B cell (primary cell): ENCODE measurements around the gene ATP6V1B1. TPM values are rescaled to one million over a fixed set of nuclear protein-coding genes. Genes with fewer than 3 reads are reported as not detected.

Experiments
- ATAC-seq: fragments of 200-7000 bp; cut with Tn5 transposase; one replicate; pipeline ENCODE4 v1.10.0; 2021; ENCODE audit warnings: low read depth, mild to moderate bottlenecking, moderate number of reproducible peaks, moderate library complexity
- CTCF ChIA-PET: fragments of 350-600 bp; sonication (Branson Sonifier 250); formaldehyde crosslinking; loops from one replicate; lab custom pipeline; 2021; ENCODE audit warnings: antibody characterized with exemption, inconsistent platforms; lab: Charles Lee
- POLR2A ChIA-PET: fragments of 350-600 bp; sonication (Branson Sonifier 250); formaldehyde crosslinking; loops from one replicate; lab custom pipeline; 2021; ENCODE audit warnings: antibody characterized with exemption; lab: Charles Lee
- DNase-seq: peaks from one replicate; pipeline ENCODE4 v3.0.0; 2013
- H2AFZ ChIP-seq: 2 replicates; pipeline ENCODE4 v1.6.1; 2012; ENCODE audit warnings: mild to moderate bottlenecking, low read depth, low read length; ENCODE audit not compliant: insufficient read depth, poor library complexity, severe bottlenecking
- H3K27ac ChIP-seq, 2 donors: 1 replicate in 1 of 2; 2 replicates in 1 of 2; pipeline ENCODE4 v1.5.1; 2012 to 2013; ENCODE audit warnings: low read length in 2 of 2, mild to moderate bottlenecking in 2 of 2, moderate library complexity in 1 of 2
- H3K27me3 ChIP-seq, 4 experiments: fragments of 200-600 bp in 1 of 4; sonication (generic) in 1 of 4; replicated peaks in 1 of 4; 1 replicate in 2 of 4; 2 replicates in 2 of 4; pipeline versions ENCODE4 v1.6.1 to v1.7.0; 2013 to 2016; ENCODE audit warnings: low read length in 3 of 4, mild to moderate bottlenecking in 2 of 4, mixed read lengths in 1 of 4, moderate library complexity in 1 of 4; ENCODE audit not compliant: insufficient read depth in 4 of 4, control insufficient read depth in 3 of 4; ENCODE audit errors: control extremely low read depth in 1 of 4
- H3K36me3 ChIP-seq, 2 experiments: replicated peaks in 1 of 2; 1 replicate in 1 of 2; 2 replicates in 1 of 2; pipeline versions ENCODE4 v1.6.1 to v1.7.1; 2013; ENCODE audit warnings: low read length in 1 of 2; ENCODE audit not compliant: insufficient read depth in 2 of 2, control insufficient read depth in 1 of 2; ENCODE audit errors: control extremely low read depth in 1 of 2, extremely low read depth in 1 of 2
- H3K4me1 ChIP-seq, 2 donors: fragments of 200-600 bp in 1 of 2; sonication (generic) in 1 of 2; 1 replicate in 1 of 2; 2 replicates in 1 of 2; pipeline versions ENCODE4 v1.5.1 to v1.6.1; 2013 to 2017; ENCODE audit warnings: low read length in 2 of 2; ENCODE audit not compliant: control insufficient read depth in 2 of 2, insufficient read depth in 2 of 2
- H3K4me2 ChIP-seq: replicated peaks from 2 replicates; pipeline ENCODE3; 2012; ENCODE audit warnings: mild to moderate bottlenecking, low read depth, low read length; ENCODE audit not compliant: poor library complexity, severe bottlenecking
- H3K4me3 ChIP-seq, 5 experiments: fragments of 200-600 bp in 1 of 5; sonication (generic) in 1 of 5; 1 replicate in 3 of 5; 2 replicates in 2 of 5; pipeline versions ENCODE4 v1.5.1 to v1.7.0; 2011 to 2016; ENCODE audit warnings: low read length in 4 of 5, mild to moderate bottlenecking in 4 of 5, low read depth in 2 of 5, control low read depth in 1 of 5, moderate library complexity in 1 of 5; ENCODE audit not compliant: insufficient read depth in 1 of 5; ENCODE audit errors: control extremely low read depth in 1 of 5, extremely low read depth in 1 of 5
- H3K79me2 ChIP-seq: fragments of 200-600 bp; sonication (generic); one replicate; pipeline ENCODE4 v1.6.0; 2016; ENCODE audit warnings: low read length; ENCODE audit not compliant: control insufficient read depth, insufficient read depth
- H3K9ac ChIP-seq: fragments of 200-600 bp; sonication (generic); 2 replicates; pipeline ENCODE4 v1.6.1; 2017; ENCODE audit warnings: mild to moderate bottlenecking, low read length, moderate library complexity
- H3K9me3 ChIP-seq, 3 donors: one replicate each; pipeline versions ENCODE4 v1.6.1 to v1.7.1; 2013; ENCODE audit warnings: low read length in 2 of 3; ENCODE audit not compliant: control insufficient read depth in 2 of 3, insufficient read depth in 1 of 3; ENCODE audit errors: control extremely low read depth in 1 of 3
- H4K20me1 ChIP-seq: 2 replicates; pipeline ENCODE4 v1.6.0; 2012; ENCODE audit warnings: mild to moderate bottlenecking, low read length; ENCODE audit not compliant: insufficient read depth, control insufficient read depth, poor library complexity, severe bottlenecking
- H3K27ac Mint-ChIP-seq: one replicate; pipeline ENCODE4 v1.8.0; 2021; ENCODE audit warnings: mixed read lengths
- H3K27me3 Mint-ChIP-seq: one replicate; pipeline ENCODE4 v1.8.0; 2021; ENCODE audit warnings: mixed read lengths
- H3K4me1 Mint-ChIP-seq: one replicate; pipeline ENCODE4 v1.8.0; 2021; ENCODE audit warnings: mixed read lengths
- H3K4me3 Mint-ChIP-seq: one replicate; pipeline ENCODE4 v1.8.0; 2021; ENCODE audit warnings: mixed read lengths
- H3K9me3 Mint-ChIP-seq: one replicate; pipeline ENCODE4 v1.8.0; 2022; ENCODE audit warnings: mixed read lengths; ENCODE audit not compliant: insufficient read depth
- EZH2 ChIP-seq: IDR thresholded peaks from 2 replicates; pipeline ENCODE4 v1.6.1; 2012; ENCODE audit warnings: borderline replicate concordance, low read depth, mild to moderate bottlenecking, moderate library complexity, low read length; ENCODE audit not compliant: insufficient read depth, poor library complexity, severe bottlenecking
- WGBS: methylation state at CpG from one replicate; pipeline ENCODE4 v1.1.5; 2013; ENCODE audit warnings: missing lambda C conversion rate; ENCODE audit not compliant: insufficient coverage; 5-methylcytosine and 5-hydroxymethylcytosine counted together
- intact Hi-C: fragments of 100-400 bp; cut with micrococcal nuclease; formaldehyde crosslinking; loops from one replicate; pipeline ENCODE4 v1.10.0; 2022
- polyA plus RNA-seq: library from polyadenylated mRNA; depleted of rRNA; stranded (reverse); fragments of >200 nt; gene quantifications from 2 replicates; pipeline ENCODE4 v1.2.3, GENCODE V29; 2012
- total RNA-seq, 2 donors: library from RNA; stranded (reverse); fragments of 120-200 nt in 1 of 2; gene quantifications; 1 replicate in 1 of 2; 2 replicates in 1 of 2; pipeline versions ENCODE4 v1.2.3 to v1.2.4, GENCODE V29; 2013 to 2022
- TF ChIP-seq, protein P1 (sequence below): fragments of 200-600 bp; IDR thresholded peaks from one replicate; pipeline ENCODE4 v1.8.0; 2022; ENCODE audit warnings: antibody characterized with exemption, mild to moderate bottlenecking

The ATP6V1B1 gene
- total and polyA plus RNA-seq, 2 donors (not counting 1 experiment from before 2014, with no cell fraction given): not detected

- ChIA-PET CTCF (interaction anchor here (2.0 kb wide), 1 partner anchor 10 kb away, joined by 7 read pairs; no protein-coding TSS in a partner anchor), POLR2A (interaction anchor here (0.6 to 0.7 kb wide), 2 partner anchors 624 to 1263 kb away, joined by 3 to 4 read pairs; no protein-coding TSS in a partner anchor)
- TF ChIP-seq, protein P1, sequence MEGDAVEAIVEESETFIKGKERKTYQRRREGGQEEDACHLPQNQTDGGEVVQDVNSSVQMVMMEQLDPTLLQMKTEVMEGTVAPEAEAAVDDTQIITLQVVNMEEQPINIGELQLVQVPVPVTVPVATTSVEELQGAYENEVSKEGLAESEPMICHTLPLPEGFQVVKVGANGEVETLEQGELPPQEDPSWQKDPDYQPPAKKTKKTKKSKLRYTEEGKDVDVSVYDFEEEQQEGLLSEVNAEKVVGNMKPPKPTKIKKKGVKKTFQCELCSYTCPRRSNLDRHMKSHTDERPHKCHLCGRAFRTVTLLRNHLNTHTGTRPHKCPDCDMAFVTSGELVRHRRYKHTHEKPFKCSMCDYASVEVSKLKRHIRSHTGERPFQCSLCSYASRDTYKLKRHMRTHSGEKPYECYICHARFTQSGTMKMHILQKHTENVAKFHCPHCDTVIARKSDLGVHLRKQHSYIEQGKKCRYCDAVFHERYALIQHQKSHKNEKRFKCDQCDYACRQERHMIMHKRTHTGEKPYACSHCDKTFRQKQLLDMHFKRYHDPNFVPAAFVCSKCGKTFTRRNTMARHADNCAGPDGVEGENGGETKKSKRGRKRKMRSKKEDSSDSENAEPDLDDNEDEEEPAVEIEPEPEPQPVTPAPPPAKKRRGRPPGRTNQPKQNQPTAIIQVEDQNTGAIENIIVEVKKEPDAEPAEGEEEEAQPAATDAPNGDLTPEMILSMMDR: no peak
- no peak for TF ChIP-seq EZH2
- DNase-seq (no peak), ATAC-seq (no peak)
- Mint-ChIP-seq H3K27ac (no peak overlapping the region), H3K4me1 (no peaks in the 10 kb centered on the region), H3K9me3 (no peaks in the 10 kb centered on the region), H3K4me3 (no peak overlapping the region), H3K27me3 (peaks cover 26% of the 10 kb centered on the region)
- no peak overlapping the region for H3K4me3 ChIP-seq
- H3K79me2 ChIP-seq: no peaks in the 10 kb centered on the region
- H3K4me2 ChIP-seq: no peak overlapping the region
- intact Hi-C loops: no loop called here
- no peaks in the 10 kb centered on the region for H4K20me1 ChIP-seq
- no peaks in the 10 kb centered on the region for H3K9me3 ChIP-seq
- peaks cover 0 to 6% (median 0%) of the 10 kb centered on the region in 4 experiments for H3K27me3 ChIP-seq
- H2AFZ ChIP-seq: no peak overlapping the region
- H3K27ac ChIP-seq: no peak overlapping the region
- H3K9ac ChIP-seq: no peak overlapping the region
- H3K4me1 ChIP-seq: no peaks in the 10 kb centered on the region
- 77% methylated on average over 4 of the region's 6 CpGs for WGBS
- no peaks in the 10 kb centered on the region for H3K36me3 ChIP-seq
Observed at GRCh38 chr2:70941186-70941585, 5.5 kb downstream of the ATP6V1B1 start.

DNA sequence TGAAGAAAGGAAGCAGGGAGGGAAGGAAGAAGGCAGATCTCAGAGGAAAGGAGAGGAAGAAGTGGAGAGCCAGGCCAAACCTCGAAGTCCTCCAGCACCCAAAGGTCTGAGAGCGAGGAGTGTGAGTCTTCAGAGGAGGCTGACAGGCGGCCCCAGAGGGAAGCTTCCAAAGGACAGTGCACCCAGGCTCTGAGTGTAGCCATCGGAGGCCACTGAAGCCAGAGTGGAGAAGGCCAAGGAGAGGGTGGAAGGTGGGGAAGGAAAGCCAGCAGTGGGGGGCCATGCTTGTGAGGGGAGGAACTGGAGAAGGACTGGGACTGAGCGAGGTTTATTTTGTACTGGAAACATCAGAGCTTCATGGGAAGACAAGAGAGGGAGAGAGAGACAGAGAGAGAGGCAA lies 6.0 kb downstream of the ATP6V1B1 start:
- ChIA-PET CTCF (interaction anchor here (2.0 kb wide), 1 partner anchor 9 kb away, joined by 7 read pairs; no protein-coding TSS in a partner anchor), POLR2A (no interaction called here)
- no peak for TF ChIP-seq EZH2
- no peak overlapping the region for H3K27ac Mint-ChIP-seq
- no peak for DNase-seq
- 72% methylated on average over 5 of the region's 5 CpGs for WGBS
- Histone ChIP-seq H4K20me1 (no peaks in the 10 kb centered on the region), H3K4me3 (no peak overlapping the region), H3K27me3 (peaks cover 0 to 10% (median 3%) of the 10 kb centered on the region in 4 experiments), H3K27ac (no peak overlapping the region), H3K36me3 (no peaks in the 10 kb centered on the region), H3K79me2 (no peaks in the 10 kb centered on the region), H3K9ac (no peak overlapping the region), H2AFZ (no peak overlapping the region), H3K9me3 (no peaks in the 10 kb centered on the region), H3K4me1 (peaks cover 1% of the 10 kb centered on the region in 2 donors), H3K4me2 (no peak overlapping the region)
- H3K4me1 Mint-ChIP-seq: peaks cover under 1% of the 10 kb centered on the region
- H3K27me3 Mint-ChIP-seq: peaks cover 28% of the 10 kb centered on the region
- ATAC-seq: no peak
- no peaks in the 10 kb centered on the region for H3K9me3 Mint-ChIP-seq
- intact Hi-C loops: no loop called here
- H3K4me3 Mint-ChIP-seq: no peak overlapping the region
